BJ (cell line): ENCODE results near the gene GABARAP. TPM values are rescaled to one million over a fixed set of nuclear protein-coding genes. Genes with fewer than 3 reads are reported as not detected.

ENCODE experiments used
- polyA plus RNA-seq: library from polyadenylated mRNA; depleted of rRNA; stranded (reverse); fragments of >200 nt; gene quantifications from 2 replicates; pipeline ENCODE4 v1.2.3, GENCODE V29; 2011; rRNA removed
- small RNA-seq: library from RNA; depleted of rRNA; stranded (forward); fragments of <200 nt; gene quantifications from one replicate; pipeline ENCODE3, GENCODE V24; 2012; ENCODE audit warnings: low replicate concordance, low read depth; ENCODE audit not compliant: insufficient read length

GABARAP gene
- polyA plus RNA-seq, 1 experiment, result 762 TPM

Small RNA genes lying within 50 kb of the gene (small RNA-seq; reads per million reads assigned to genes)
- gene AC120057.4 (not detected), gene MIR324 (248 reads per million, percentile 94 among the genes with 10 or more reads in this experiment), gene RF00019 (not detected)

Other genes starting within 250 kb of the GABARAP start
- not detected in 2 replicates for gene ALOX12, start 246.4 kb downstream of the GABARAP start, polyA plus RNA-seq
- 362 and 399 TPM in 2 replicates for gene RNASEK, start 229.8 kb downstream of the GABARAP start, polyA plus RNA-seq
- not detected in 2 replicates for gene BCL6B, start 219.4 kb downstream of the GABARAP start, polyA plus RNA-seq
- 1.4 and 2.8 TPM in 2 replicates for gene SLC16A13, start 206.4 kb downstream of the GABARAP start, polyA plus RNA-seq
- gene SLC16A11, start 198.4 kb downstream of the GABARAP start, polyA plus RNA-seq, result not detected in 2 replicates
- not detected in 2 replicates for gene CLEC10A, start 162.2 kb downstream of the GABARAP start, polyA plus RNA-seq
- gene ASGR2, start 127.6 kb downstream of the GABARAP start, polyA plus RNA-seq, result not detected in 2 replicates
- 0.56 and 0.59 TPM in 2 replicates for gene ASGR1, start 63.1 kb downstream of the GABARAP start, polyA plus RNA-seq
- gene DLG4, start 22.6 kb downstream of the GABARAP start, polyA plus RNA-seq, result 13.3 and 20.4 TPM in 2 replicates
- gene ACADVL, start 22.5 kb downstream of the GABARAP start, polyA plus RNA-seq, result 335 and 517 TPM in 2 replicates
- 3.6 and 5.0 TPM in 2 replicates for gene DVL2, start 7.9 kb downstream of the GABARAP start, polyA plus RNA-seq
- gene PHF23, start 3.0 kb downstream of the GABARAP start, polyA plus RNA-seq, result 59.0 and 72.8 TPM in 2 replicates
- 117 and 129 TPM in 2 replicates for gene CTDNEP1, start 9.3 kb upstream of the GABARAP start, polyA plus RNA-seq
- gene ELP5, start 9.8 kb upstream of the GABARAP start, polyA plus RNA-seq, result 29.8 and 35.6 TPM in 2 replicates
- gene CLDN7, start 20.0 kb upstream of the GABARAP start, polyA plus RNA-seq, result 1.5 and 2.1 TPM in 2 replicates
- 0.15 and 0.36 TPM in 2 replicates for gene SLC2A4, start 39.3 kb upstream of the GABARAP start, polyA plus RNA-seq
- gene YBX2, start 52.2 kb upstream of the GABARAP start, polyA plus RNA-seq, result 0.11 TPM in 2 replicates
- gene EIF5A, start 65.2 kb upstream of the GABARAP start, polyA plus RNA-seq, result 556 and 579 TPM in 2 replicates
- gene GPS2, start 72.9 kb upstream of the GABARAP start, polyA plus RNA-seq, result 12.7 and 37.4 TPM in 2 replicates
- 8.0 and 14.9 TPM in 2 replicates for gene NEURL4, start 86.9 kb upstream of the GABARAP start, polyA plus RNA-seq
- 1.7 and 2.0 TPM in 2 replicates for gene ACAP1, start 94.1 kb upstream of the GABARAP start, polyA plus RNA-seq
- 16.2 and 19.8 TPM in 2 replicates for gene KCTD11, start 109.7 kb upstream of the GABARAP start, polyA plus RNA-seq
- gene TMEM95, start 112.7 kb upstream of the GABARAP start, polyA plus RNA-seq, result not detected in 2 replicates
- 1.7 and 2.2 TPM in 2 replicates for gene TNK1, start 138.6 kb upstream of the GABARAP start, polyA plus RNA-seq
- gene PLSCR3, start 152.1 kb upstream of the GABARAP start, polyA plus RNA-seq, result 40.1 and 76.1 TPM in 2 replicates
- gene TMEM256, start 161.6 kb upstream of the GABARAP start, polyA plus RNA-seq, result 65.4 and 101 TPM in 2 replicates
- gene NLGN2, start 165.4 kb upstream of the GABARAP start, polyA plus RNA-seq, result 6.0 and 8.5 TPM in 2 replicates
- gene SPEM1, start 177.9 kb upstream of the GABARAP start, polyA plus RNA-seq, result not detected in 2 replicates
- not detected in 2 replicates for gene SPEM2, start 183.2 kb upstream of the GABARAP start, polyA plus RNA-seq
- gene SPEM3, start 186.4 kb upstream of the GABARAP start, polyA plus RNA-seq, result not detected in 2 replicates
- gene TMEM102, start 193.0 kb upstream of the GABARAP start, polyA plus RNA-seq, result 1.8 and 3.0 TPM in 2 replicates
- gene FGF11, start 197.1 kb upstream of the GABARAP start, polyA plus RNA-seq, result 0.50 and 0.98 TPM in 2 replicates
- gene CHRNB1, start 202.6 kb upstream of the GABARAP start, polyA plus RNA-seq, result 6.8 and 7.4 TPM in 2 replicates
- gene ZBTB4, start 237.2 kb upstream of the GABARAP start, polyA plus RNA-seq, result 23.6 and 25.9 TPM in 2 replicates
- gene SLC35G6, start 239.0 kb upstream of the GABARAP start, polyA plus RNA-seq, result not detected in 2 replicates
- 21.5 and 27.7 TPM in 2 replicates for gene POLR2A, start 241.9 kb upstream of the GABARAP start, polyA plus RNA-seq